MM.1S (cell line): ENCODE measurements around the gene TBL1X.

Experiments used
- DNase-seq: peaks from one replicate; pipeline ENCODE4 v3.0.0-alpha.2; 2015
- H2AFZ ChIP-seq: fragments of 300-600 bp; sonication (generic); 2 replicates; pipeline ENCODE4 v1.6.0; 2016; ENCODE audit warnings: antibody characterized with exemption, low read length
- H3F3A ChIP-seq: fragments of 300-600 bp; sonication (generic); 2 replicates; pipeline ENCODE4 v1.6.1; 2016; ENCODE audit warnings: mild to moderate bottlenecking, antibody characterized with exemption, low read length, moderate library complexity, mixed read lengths; ENCODE audit not compliant: insufficient read depth
- H3K27ac ChIP-seq: fragments of 300-600 bp; sonication (generic); 2 replicates; pipeline ENCODE4 v1.5.1; 2016; ENCODE audit warnings: mild to moderate bottlenecking, low read length
- H3K27me3 ChIP-seq: fragments of 300-600 bp; sonication (generic); replicated peaks from 2 replicates; pipeline ENCODE4 v1.6.0; 2016; ENCODE audit warnings: low read length; ENCODE audit not compliant: insufficient read depth
- H3K36me3 ChIP-seq: fragments of 300-600 bp; sonication (generic); replicated peaks from 2 replicates; pipeline ENCODE4 v1.6.1; 2016; ENCODE audit warnings: mild to moderate bottlenecking, low read length, mixed read lengths; ENCODE audit not compliant: insufficient read depth
- H3K4me1 ChIP-seq: fragments of 300-600 bp; sonication (generic); 2 replicates; pipeline ENCODE4 v1.6.1; 2016; ENCODE audit warnings: low read length, mixed read lengths
- H3K4me2 ChIP-seq: fragments of 300-600 bp; sonication (generic); 2 replicates; pipeline ENCODE4 v1.6.0; 2016; ENCODE audit warnings: low read depth, low read length
- H3K4me3 ChIP-seq: fragments of 300-600 bp; sonication (generic); 2 replicates; pipeline ENCODE4 v1.5.1; 2016; ENCODE audit warnings: low read length, mixed read lengths
- H3K79me2 ChIP-seq: fragments of 300-600 bp; sonication (generic); 2 replicates; pipeline ENCODE4 v1.6.1; 2016; ENCODE audit warnings: mixed run types, low read length, mixed read lengths
- H3K9ac ChIP-seq: fragments of 300-600 bp; sonication (generic); 2 replicates; pipeline ENCODE4 v1.6.1; 2016; ENCODE audit warnings: low read length, mixed read lengths
- H3K9me2 ChIP-seq: fragments of 300-600 bp; sonication (generic); replicated peaks from 2 replicates; pipeline ENCODE4 v1.6.1; 2016; ENCODE audit warnings: mild to moderate bottlenecking, low read length, mixed read lengths; ENCODE audit not compliant: insufficient read depth
- H3K9me3 ChIP-seq: fragments of 300-600 bp; sonication (generic); replicated peaks from 2 replicates; pipeline ENCODE4 v1.6.1; 2016; ENCODE audit warnings: mild to moderate bottlenecking, low read length, mixed read lengths; ENCODE audit not compliant: insufficient read depth
- H4K20me1 ChIP-seq: fragments of 300-600 bp; sonication (generic); 2 replicates; pipeline ENCODE4 v1.6.1; 2016; ENCODE audit warnings: mild to moderate bottlenecking, low read length, moderate library complexity, mixed read lengths; ENCODE audit not compliant: insufficient read depth
- CTCF ChIP-seq: fragments of 300-600 bp; sonication (generic); IDR thresholded peaks from 2 replicates; pipeline ENCODE4 v1.5.1; 2016; ENCODE audit warnings: antibody characterized with exemption, low read length, mixed read lengths
- EZH2 ChIP-seq: fragments of 300-600 bp; sonication (generic); optimal IDR thresholded peaks from 2 replicates; pipeline ENCODE3; 2017; ENCODE audit warnings: low read depth, mild to moderate bottlenecking, antibody characterized with exemption, low read length, mixed read lengths
- EZH2phosphoT487 ChIP-seq: fragments of 300-600 bp; sonication (generic); IDR thresholded peaks from 2 replicates; pipeline ENCODE4 v1.6.1; 2018; ENCODE audit warnings: antibody characterized with exemption, low read length

Gene TBL1X

GRCh38 chrX:9693307-9694001 is 228.6 kb downstream of the TBL1X start:
- H3K4me3 ChIP-seq = no peak overlapping the region
- H3F3A ChIP-seq = no peaks in the 10 kb centered on the region
- H3K27me3 ChIP-seq = no peaks in the 10 kb centered on the region
- H3K79me2 ChIP-seq = no peaks in the 10 kb centered on the region
- H3K36me3 ChIP-seq = no peaks in the 10 kb centered on the region
- no peak for DNase-seq
- H3K9me2 ChIP-seq = no peaks in the 10 kb centered on the region
- H3K27ac ChIP-seq = no peak overlapping the region
- H2AFZ ChIP-seq = no peak overlapping the region
- no peak overlapping the region for H3K9ac ChIP-seq
- no peaks in the 10 kb centered on the region for H3K4me1 ChIP-seq
- no peak overlapping the region for H3K4me2 ChIP-seq
- H3K9me3 ChIP-seq = no peaks in the 10 kb centered on the region
- H4K20me1 ChIP-seq = no peaks in the 10 kb centered on the region
- TF ChIP-seq CTCF = no peak
- no peak for TF ChIP-seq EZH2

GRCh38 chrX:9698576-9698975 is 233.7 kb downstream of the TBL1X start:
- no peak overlapping the region for H3K27ac ChIP-seq
- no peak for TF ChIP-seq CTCF
- no peak for TF ChIP-seq EZH2phosphoT487
- TF ChIP-seq EZH2 = no peak
- H3K4me3 ChIP-seq = no peak overlapping the region
- no peak for DNase-seq
- H4K20me1 ChIP-seq = no peaks in the 10 kb centered on the region
- H3K4me2 ChIP-seq = no peak overlapping the region
- no peaks in the 10 kb centered on the region for H3K9me3 ChIP-seq
- no peaks in the 10 kb centered on the region for H3K4me1 ChIP-seq
- H3K79me2 ChIP-seq = no peaks in the 10 kb centered on the region
- H3K36me3 ChIP-seq = no peaks in the 10 kb centered on the region
- no peak overlapping the region for H2AFZ ChIP-seq
- H3F3A ChIP-seq = no peaks in the 10 kb centered on the region
- no peak overlapping the region for H3K9ac ChIP-seq
- H3K27me3 ChIP-seq = no peaks in the 10 kb centered on the region
- no peaks in the 10 kb centered on the region for H3K9me2 ChIP-seq

GRCh38 chrX:9700555-9700954 is 235.7 kb downstream of the TBL1X start:
- Histone ChIP-seq H3K79me2 (no peaks in the 10 kb centered on the region), H3K9me3 (no peaks in the 10 kb centered on the region), H3K4me1 (no peaks in the 10 kb centered on the region), H3K4me2 (no peak overlapping the region), H3K9ac (no peak overlapping the region), H3K27ac (no peak overlapping the region), H3K36me3 (no peaks in the 10 kb centered on the region), H3F3A (no peaks in the 10 kb centered on the region), H2AFZ (no peak overlapping the region), H3K4me3 (no peak overlapping the region), H3K27me3 (no peaks in the 10 kb centered on the region), H4K20me1 (no peaks in the 10 kb centered on the region), H3K9me2 (no peaks in the 10 kb centered on the region)
- TF ChIP-seq EZH2 (no peak), CTCF (no peak), EZH2phosphoT487 (no peak)
- no peak for DNase-seq
